Epithelial cell of esophagus (primary cell): ENCODE results near the gene MRPL14.

Experiments
- DNase-seq: peaks from one replicate; pipeline ENCODE4 v3.0.0; 2010; ENCODE audit warnings: low read depth
- H3K4me3 ChIP-seq: 2 replicates; pipeline ENCODE4 v1.5.1; 2011; ENCODE audit warnings: mild to moderate bottlenecking, low read length, control low read depth
- CTCF ChIP-seq: IDR thresholded peaks from 2 replicates; pipeline ENCODE4 v1.5.1; 2011; ENCODE audit warnings: low read depth, mild to moderate bottlenecking, low read length, control low read depth, inconsistent platforms; ENCODE audit not compliant: insufficient read depth; ENCODE audit errors: missing control alignments

MRPL14 gene

GRCh38 chr6:44133003-44133931, 6.0 kb upstream of the MRPL14 start:
- TF ChIP-seq CTCF: no peak
- no peak overlapping the region for H3K4me3 ChIP-seq
- DNase-seq: peak; percentile 47

GRCh38 chr6:44132476-44132875, 5.2 kb upstream of the MRPL14 start:
- no peak overlapping the region for H3K4me3 ChIP-seq
- no peak for DNase-seq
- TF ChIP-seq CTCF: no peak

- no peak for TF ChIP-seq CTCF
- H3K4me3 ChIP-seq: no peak overlapping the region
These were observed 4.6 kb upstream of the MRPL14 start for GRCh38 chr6:44131892-44132291.

GRCh38 chr6:44129841-44130322, 2.6 kb upstream of the MRPL14 start:
- no peak for DNase-seq
- TF ChIP-seq CTCF: no peak
- no peak overlapping the region for H3K4me3 ChIP-seq

More at GRCh38 chr6:44131892-44132291, 4.6 kb upstream of the MRPL14 start:
- no peak for DNase-seq

- no peak for TF ChIP-seq CTCF
- H3K4me3 ChIP-seq: peak overlapping the region; percentile 77
- DNase-seq: peak; percentile 80
These were observed 1.0 kb upstream of the MRPL14 start for GRCh38 chr6:44128020-44128917.

GRCh38 chr6:44126320-44127149, 717 bp downstream of the MRPL14 start:
- DNase-seq: peak; percentile 76
- TF ChIP-seq CTCF: no peak
- H3K4me3 ChIP-seq: peak overlapping the region; percentile 89
